ENCODE measurements around the gene ACP3. TPM values are rescaled to one million over a fixed set of nuclear protein-coding genes. Genes with fewer than 3 reads are reported as not detected.

ACP3 gene
- 10 to 100 TPM in 2 of 4 donors, 1 to 10 TPM in 2; 1.0 to 41.3 (median 7.9) TPM for total RNA-seq

GRCh38 chr3:132317229-132317948 is at the start of gene ACP3:
TSS of gene ACP3 (plus strand) at chr3:132317407. CDS start at chr3:132317457, 50 bp downstream.
- H3K36me3 ChIP-seq = no peaks in the 10 kb centered on the region

GRCh38 chr3:132268956-132269355 is 48.3 kb upstream of the ACP3 start:
- Histone ChIP-seq H3K36me3 (no peaks in the 10 kb centered on the region), H3K27me3 (no peaks in the 10 kb centered on the region), H3K4me1 (no peaks in the 10 kb centered on the region), H3K9me3 (no peaks in the 10 kb centered on the region), H3K4me3 (no peak overlapping the region), H3K27ac (peak overlapping the region in 1 of 4 donors; percentile 68)
- TF ChIP-seq POLR2A (IDR thresholded peaks at IDR 0.05) = no peak
- peak in 2 of 6 experiments; percentile 16 to 19 for TF ChIP-seq CTCF (IDR thresholded peaks at IDR 0.05)
- no peak for DNase-seq

More at GRCh38 chr3:132317229-132317948, at the start of gene ACP3:
- TF ChIP-seq CTCF (IDR thresholded peaks at IDR 0.05) = no peak
- no peak for TF ChIP-seq POLR2A (IDR thresholded peaks at IDR 0.05)
- Histone ChIP-seq H3K27ac (peak within 1 kb of the TSS in 1 of 4 donors; percentile 44), H3K9me3 (no peaks in the 10 kb centered on the region), H3K27me3 (no peaks in the 10 kb centered on the region), H3K4me3 (peak within 1 kb of the TSS in 1 of 4 donors; percentile 22), H3K4me1 (peaks cover 0 to 14% (median 0%) of the 10 kb centered on the region in 4 donors)
- no peak for DNase-seq

- Histone ChIP-seq H3K4me3 (no peak overlapping the region), H3K4me1 (no peaks in the 10 kb centered on the region), H3K36me3 (no peaks in the 10 kb centered on the region), H3K27ac (no peak overlapping the region), H3K27me3 (no peaks in the 10 kb centered on the region), H3K9me3 (peaks cover 0 to 5% (median 0%) of the 10 kb centered on the region in 4 donors)
- no peak for DNase-seq
- TF ChIP-seq POLR2A (IDR thresholded peaks at IDR 0.05) = no peak
- no peak for TF ChIP-seq CTCF (IDR thresholded peaks at IDR 0.05)
Observed at GRCh38 chr3:132273036-132273435, 44.2 kb upstream of the ACP3 start.

- H3K36me3 ChIP-seq = no peaks in the 10 kb centered on the region
- no peak for DNase-seq
- TF ChIP-seq POLR2A (IDR thresholded peaks at IDR 0.05) (no peak), CTCF (IDR thresholded peaks at IDR 0.05) (no peak)
Observed at GRCh38 chr3:132276228-132276906, 40.8 kb upstream of the ACP3 start.

GRCh38 chr3:132279030-132279429 is 38.2 kb upstream of the ACP3 start:
- Histone ChIP-seq H3K9me3 (peaks cover 0 to 5% (median 0%) of the 10 kb centered on the region in 4 donors), H3K27ac (no peak overlapping the region), H3K4me3 (no peak overlapping the region), H3K4me1 (no peaks in the 10 kb centered on the region), H3K27me3 (no peaks in the 10 kb centered on the region), H3K36me3 (no peaks in the 10 kb centered on the region)
- no peak for TF ChIP-seq POLR2A (IDR thresholded peaks at IDR 0.05)
- no peak for TF ChIP-seq CTCF (IDR thresholded peaks at IDR 0.05)
- DNase-seq = no peak

More at GRCh38 chr3:132276228-132276906, 40.8 kb upstream of the ACP3 start:
- peaks cover 0 to 5% (median 0%) of the 10 kb centered on the region in 4 donors for H3K9me3 ChIP-seq
- H3K4me1 ChIP-seq = no peaks in the 10 kb centered on the region
- H3K27me3 ChIP-seq = no peaks in the 10 kb centered on the region
- H3K27ac ChIP-seq = no peak overlapping the region
- no peak overlapping the region for H3K4me3 ChIP-seq
